ENCODE measurements around the gene HP1BP3.

The HP1BP3 gene

GRCh38 chr1:20767271-20767670 is 19.8 kb downstream of the HP1BP3 start:
- H3K9me3 ChIP-seq (ENCODE audit: low read length): no peaks in the 10 kb centered on the region
- no peak overlapping the region for H3K27ac ChIP-seq (ENCODE audit: low read depth, low read length)
- no peaks in the 10 kb centered on the region for H3K27me3 ChIP-seq (ENCODE audit: control insufficient read depth in 1 of 2, insufficient read depth in 2 of 2, low read length in 2 of 2)
- peaks cover 87% of the 10 kb centered on the region for H3K36me3 ChIP-seq (ENCODE audit: insufficient read depth, low read length)
- no peak overlapping the region for H3K9ac ChIP-seq (ENCODE audit: low read length)
- H3K4me1 ChIP-seq (ENCODE audit: insufficient read depth, low read length): peaks cover 5% of the 10 kb centered on the region
- H3K4me3 ChIP-seq (ENCODE audit: low read depth in 1 of 2, low read length in 2 of 2): no peak overlapping the region

DNA sequence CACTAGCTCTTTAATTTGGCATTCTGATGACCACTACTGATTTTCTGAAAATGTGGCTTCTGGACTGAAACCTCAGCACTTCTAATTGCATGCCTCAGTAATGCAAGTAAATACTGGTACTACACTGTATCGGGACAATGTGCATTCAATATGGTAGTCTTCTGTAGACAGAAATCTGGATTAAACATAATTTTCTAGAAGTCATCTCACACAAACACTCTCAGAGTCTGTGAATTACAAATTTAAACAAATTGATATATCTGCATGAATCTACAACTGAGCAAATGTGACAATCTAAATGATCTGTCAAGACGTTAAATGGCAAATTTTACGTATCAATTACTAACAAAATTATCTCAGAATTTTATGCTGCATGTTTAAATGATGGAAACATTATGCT is 23.7 kb downstream of the HP1BP3 start:
- no peak overlapping the region for H3K27ac ChIP-seq (ENCODE audit: low read depth, low read length)
- H3K27me3 ChIP-seq (ENCODE audit: control insufficient read depth in 1 of 2, insufficient read depth in 2 of 2, low read length in 2 of 2): no peaks in the 10 kb centered on the region
- peaks cover 5% of the 10 kb centered on the region for H3K4me1 ChIP-seq (ENCODE audit: insufficient read depth, low read length)
- no peak overlapping the region for H3K9ac ChIP-seq (ENCODE audit: low read length)
- H3K9me3 ChIP-seq (ENCODE audit: low read length): no peaks in the 10 kb centered on the region
- H3K36me3 ChIP-seq (ENCODE audit: insufficient read depth, low read length): peaks cover 83% of the 10 kb centered on the region
- no peak overlapping the region for H3K4me3 ChIP-seq (ENCODE audit: low read depth in 1 of 2, low read length in 2 of 2)

GRCh38 chr1:20760322-20760721 is 26.8 kb downstream of the HP1BP3 start:
- no peak overlapping the region for H3K4me3 ChIP-seq (ENCODE audit: low read depth in 1 of 2, low read length in 2 of 2)
- no peaks in the 10 kb centered on the region for H3K27me3 ChIP-seq (ENCODE audit: control insufficient read depth in 1 of 2, insufficient read depth in 2 of 2, low read length in 2 of 2)
- H3K27ac ChIP-seq (ENCODE audit: low read depth, low read length): no peak overlapping the region
- no peak overlapping the region for H3K9ac ChIP-seq (ENCODE audit: low read length)
- H3K9me3 ChIP-seq (ENCODE audit: low read length): no peaks in the 10 kb centered on the region
- H3K4me1 ChIP-seq (ENCODE audit: insufficient read depth, low read length): no peaks in the 10 kb centered on the region
- peaks cover 73% of the 10 kb centered on the region for H3K36me3 ChIP-seq (ENCODE audit: insufficient read depth, low read length)

- Histone ChIP-seq H3K4me3 (ENCODE audit: low read depth in 1 of 2, low read length in 2 of 2) (no peak overlapping the region), H3K9ac (ENCODE audit: low read length) (no peak overlapping the region), H3K36me3 (ENCODE audit: insufficient read depth, low read length) (peaks cover 41% of the 10 kb centered on the region), H3K27me3 (ENCODE audit: control insufficient read depth in 1 of 2, insufficient read depth in 2 of 2, low read length in 2 of 2) (no peaks in the 10 kb centered on the region), H3K9me3 (ENCODE audit: low read length) (no peaks in the 10 kb centered on the region), H3K4me1 (ENCODE audit: insufficient read depth, low read length) (no peaks in the 10 kb centered on the region), H3K27ac (ENCODE audit: low read depth, low read length) (no peak overlapping the region)
Measured at GRCh38 chr1:20753589-20753988, 33.5 kb downstream of the HP1BP3 start.

DNA sequence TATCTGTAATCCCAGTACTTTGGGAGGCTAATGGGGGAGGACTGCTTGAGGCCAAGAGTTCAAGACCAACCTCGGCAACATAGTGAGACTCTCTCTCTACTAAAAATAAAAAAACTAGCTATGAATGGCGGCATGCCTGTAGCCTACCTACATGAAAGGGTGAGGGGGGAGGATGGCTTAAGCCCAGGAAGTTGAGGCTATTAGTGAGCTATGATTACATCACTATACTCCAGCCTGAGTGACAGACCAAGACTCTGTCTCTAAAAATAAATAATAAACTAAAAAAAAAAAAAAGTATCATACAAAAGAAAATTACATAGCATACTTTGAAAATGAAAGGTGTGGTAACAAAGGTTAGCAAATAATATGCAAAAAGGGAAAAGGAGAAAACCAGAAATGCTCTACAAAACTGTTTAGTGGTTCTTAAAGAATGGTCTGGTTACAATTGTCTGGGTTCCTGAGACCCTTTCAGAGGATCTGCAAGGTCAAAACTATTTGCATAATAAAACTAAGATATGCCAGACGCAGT is 35.6 kb downstream of the HP1BP3 start:
- no peak overlapping the region for H3K27ac ChIP-seq (ENCODE audit: low read depth, low read length)
- no peak overlapping the region for H3K9ac ChIP-seq (ENCODE audit: low read length)
- H3K4me3 ChIP-seq (ENCODE audit: low read depth in 1 of 2, low read length in 2 of 2): no peak overlapping the region
- peaks cover 48% of the 10 kb centered on the region for H3K36me3 ChIP-seq (ENCODE audit: insufficient read depth, low read length)
- H3K27me3 ChIP-seq (ENCODE audit: control insufficient read depth in 1 of 2, insufficient read depth in 2 of 2, low read length in 2 of 2): no peaks in the 10 kb centered on the region
- H3K9me3 ChIP-seq (ENCODE audit: low read length): no peaks in the 10 kb centered on the region
- no peaks in the 10 kb centered on the region for H3K4me1 ChIP-seq (ENCODE audit: insufficient read depth, low read length)

DNA sequence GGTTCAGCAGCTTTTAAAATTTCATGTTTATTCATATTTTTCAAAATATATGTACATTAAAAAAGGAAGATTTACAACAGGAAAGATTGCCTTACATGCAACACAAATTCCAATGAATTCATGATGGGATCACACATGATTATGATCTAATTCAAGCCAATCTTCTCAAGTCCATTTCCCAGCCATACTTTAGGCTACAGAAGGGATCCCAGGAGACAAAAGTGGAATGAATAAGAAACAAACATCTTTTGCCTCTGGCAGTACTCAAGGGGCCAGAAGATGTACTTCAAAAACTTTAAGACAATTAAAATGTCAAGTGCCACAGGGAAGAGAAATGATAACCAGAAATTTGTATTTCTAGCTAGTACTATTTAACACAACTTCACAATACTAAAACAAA is 44.4 kb downstream of the HP1BP3 start:
- no peaks in the 10 kb centered on the region for H3K4me1 ChIP-seq (ENCODE audit: insufficient read depth, low read length)
- H3K9me3 ChIP-seq (ENCODE audit: low read length): no peaks in the 10 kb centered on the region
- no peak overlapping the region for H3K27ac ChIP-seq (ENCODE audit: low read depth, low read length)
- H3K27me3 ChIP-seq (ENCODE audit: control insufficient read depth in 1 of 2, insufficient read depth in 2 of 2, low read length in 2 of 2): no peaks in the 10 kb centered on the region
- H3K36me3 ChIP-seq (ENCODE audit: insufficient read depth, low read length): peaks cover 59% of the 10 kb centered on the region
- H3K9ac ChIP-seq (ENCODE audit: low read length): no peak overlapping the region
- H3K4me3 ChIP-seq (ENCODE audit: low read depth in 1 of 2, low read length in 2 of 2): no peak overlapping the region

DNA sequence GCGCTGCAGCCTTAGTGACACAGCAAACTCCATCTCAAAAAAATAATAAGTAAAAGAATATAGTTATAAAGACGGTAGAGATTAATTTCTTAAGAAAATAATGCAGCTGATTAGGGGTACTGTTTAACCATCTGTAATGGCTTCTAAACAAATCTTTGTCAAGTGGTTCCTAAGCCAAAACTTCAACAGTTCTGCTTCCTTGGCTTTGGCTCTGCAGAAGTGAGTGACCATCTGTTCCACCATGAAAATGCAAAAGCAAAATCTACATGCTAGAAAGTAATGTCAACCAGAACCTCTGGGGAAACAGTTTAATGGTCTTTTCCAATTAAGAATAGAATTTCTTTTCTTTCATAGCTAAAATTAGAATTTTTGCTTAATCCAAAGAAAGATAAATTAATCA is 46.3 kb downstream of the HP1BP3 start:
- H3K27me3 ChIP-seq (ENCODE audit: control insufficient read depth in 1 of 2, insufficient read depth in 2 of 2, low read length in 2 of 2): no peaks in the 10 kb centered on the region
- no peak overlapping the region for H3K9ac ChIP-seq (ENCODE audit: low read length)
- no peaks in the 10 kb centered on the region for H3K9me3 ChIP-seq (ENCODE audit: low read length)
- H3K4me3 ChIP-seq (ENCODE audit: low read depth in 1 of 2, low read length in 2 of 2): no peak overlapping the region
- peaks cover 43% of the 10 kb centered on the region for H3K36me3 ChIP-seq (ENCODE audit: insufficient read depth, low read length)
- H3K27ac ChIP-seq (ENCODE audit: low read depth, low read length): no peak overlapping the region
- H3K4me1 ChIP-seq (ENCODE audit: insufficient read depth, low read length): no peaks in the 10 kb centered on the region

- Histone ChIP-seq H3K4me1 (ENCODE audit: insufficient read depth, low read length) (no peaks in the 10 kb centered on the region), H3K4me3 (ENCODE audit: low read depth in 1 of 2, low read length in 2 of 2) (no peak overlapping the region), H3K9me3 (ENCODE audit: low read length) (no peaks in the 10 kb centered on the region), H3K27me3 (ENCODE audit: control insufficient read depth in 1 of 2, insufficient read depth in 2 of 2, low read length in 2 of 2) (no peaks in the 10 kb centered on the region), H3K36me3 (ENCODE audit: insufficient read depth, low read length) (peaks cover 27% of the 10 kb centered on the region), H3K27ac (ENCODE audit: low read depth, low read length) (no peak overlapping the region), H3K9ac (ENCODE audit: low read length) (no peak overlapping the region)
Measured at GRCh38 chr1:20739225-20739624, 47.9 kb downstream of the HP1BP3 start.

DNA sequence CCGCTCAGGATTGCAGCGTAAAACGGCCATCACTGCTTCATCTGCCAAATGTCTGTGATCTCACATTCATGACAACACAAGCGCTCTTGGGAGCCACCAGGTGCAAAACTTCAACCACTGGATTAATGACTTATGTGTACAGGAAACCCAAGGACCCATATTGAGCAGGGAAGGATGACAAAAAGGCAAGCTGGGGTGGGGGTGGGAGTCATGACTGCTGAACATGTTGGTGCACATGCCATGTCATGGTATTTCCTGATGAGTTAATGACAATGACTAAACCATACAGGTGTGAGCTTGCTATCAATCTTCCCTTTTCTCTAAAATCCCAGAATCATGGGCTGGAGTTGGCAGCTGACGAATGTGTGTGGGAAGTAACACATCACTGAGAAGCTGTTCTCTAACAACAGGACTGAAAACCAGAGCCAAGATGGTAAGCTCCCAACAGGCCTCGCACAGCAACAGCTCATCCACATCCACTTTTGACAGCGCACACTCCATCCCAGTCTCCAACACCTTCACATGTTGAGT is 51.5 kb downstream of the HP1BP3 start:
- Histone ChIP-seq H3K4me3 (ENCODE audit: low read depth in 1 of 2, low read length in 2 of 2) (no peak overlapping the region), H3K9me3 (ENCODE audit: low read length) (no peaks in the 10 kb centered on the region), H3K9ac (ENCODE audit: low read length) (no peak overlapping the region), H3K36me3 (ENCODE audit: insufficient read depth, low read length) (no peaks in the 10 kb centered on the region), H3K27me3 (ENCODE audit: control insufficient read depth in 1 of 2, insufficient read depth in 2 of 2, low read length in 2 of 2) (peaks cover 4 to 9% of the 10 kb centered on the region in 2 donors), H3K4me1 (ENCODE audit: insufficient read depth, low read length) (peaks cover 10% of the 10 kb centered on the region), H3K27ac (ENCODE audit: low read depth, low read length) (no peak overlapping the region)

DNA sequence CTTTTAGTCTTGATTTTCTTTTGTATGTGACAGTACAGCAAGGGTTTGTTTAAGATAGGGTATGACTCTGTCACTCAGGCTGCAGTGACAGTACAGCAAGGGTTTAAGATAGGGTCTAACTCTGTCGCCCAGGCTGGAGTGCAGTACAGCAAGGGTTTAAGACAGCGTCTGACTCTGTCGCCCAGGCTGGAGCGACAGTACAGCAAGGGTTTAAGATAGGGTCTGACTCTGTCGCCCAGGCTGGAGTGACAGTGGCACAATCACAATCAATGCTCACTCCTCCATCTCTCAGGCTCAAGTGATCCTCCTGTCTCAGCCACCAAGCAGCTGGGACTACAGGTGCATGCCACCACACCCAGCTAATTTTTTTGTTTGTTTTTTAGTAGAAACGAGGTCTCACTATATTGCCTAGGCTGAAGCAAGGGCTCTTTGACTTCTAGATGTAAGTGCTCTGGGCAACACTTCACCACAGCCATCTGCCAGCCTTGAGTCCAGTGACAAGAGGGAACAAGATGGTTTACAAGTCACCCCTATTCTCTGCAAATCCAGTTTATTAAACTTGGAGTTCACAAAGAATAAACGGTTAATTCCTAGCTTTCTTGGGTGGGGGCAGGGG is 53.6 kb downstream of the HP1BP3 start:
- Histone ChIP-seq H3K36me3 (ENCODE audit: insufficient read depth, low read length) (no peaks in the 10 kb centered on the region), H3K27ac (ENCODE audit: low read depth, low read length) (no peak overlapping the region), H3K4me3 (ENCODE audit: low read depth in 1 of 2, low read length in 2 of 2) (peak overlapping the region in 1 of 2 donors; percentile 75), H3K27me3 (ENCODE audit: control insufficient read depth in 1 of 2, insufficient read depth in 2 of 2, low read length in 2 of 2) (peaks cover 9 to 22% of the 10 kb centered on the region in 2 donors), H3K4me1 (ENCODE audit: insufficient read depth, low read length) (peaks cover 10% of the 10 kb centered on the region), H3K9ac (ENCODE audit: low read length) (no peak overlapping the region), H3K9me3 (ENCODE audit: low read length) (no peaks in the 10 kb centered on the region)

- Histone ChIP-seq H3K9ac (ENCODE audit: low read length) (peak within 1 kb of the TSS; percentile 52), H3K36me3 (ENCODE audit: insufficient read depth, low read length) (no peaks in the 10 kb centered on the region), H3K27me3 (ENCODE audit: control insufficient read depth in 1 of 2, insufficient read depth in 2 of 2, low read length in 2 of 2) (peaks cover 9 to 22% of the 10 kb centered on the region in 2 donors), H3K4me1 (ENCODE audit: insufficient read depth, low read length) (peaks cover 10% of the 10 kb centered on the region), H3K4me3 (ENCODE audit: low read depth in 1 of 2, low read length in 2 of 2) (peak within 1 kb of the TSS; percentile 38 to 75), H3K9me3 (ENCODE audit: low read length) (no peaks in the 10 kb centered on the region), H3K27ac (ENCODE audit: low read depth, low read length) (peak within 1 kb of the TSS; percentile 50)
Measured at GRCh38 chr1:20732588-20733359, 54.3 kb downstream of the HP1BP3 start, which contains the start of gene SH2D5. Gene SH2D5, minus strand, starts transcription at chr1:20732703. Its CDS starts 4,659 bp downstream, at chr1:20728044.

Measured in muscle layer of colon (tissue), 2 donors.